Measurements from ENCODE around the gene SORL1. TPM values are rescaled to one million over a fixed set of nuclear protein-coding genes. Genes with fewer than 3 reads are reported as not detected.

Gene SORL1
- total and polyA plus RNA-seq, 2 of the 8 experiments (the other 6 are each of a cell fraction or from before 2014, with no cell fraction given) = 38.1 to 65.5 TPM

DNA sequence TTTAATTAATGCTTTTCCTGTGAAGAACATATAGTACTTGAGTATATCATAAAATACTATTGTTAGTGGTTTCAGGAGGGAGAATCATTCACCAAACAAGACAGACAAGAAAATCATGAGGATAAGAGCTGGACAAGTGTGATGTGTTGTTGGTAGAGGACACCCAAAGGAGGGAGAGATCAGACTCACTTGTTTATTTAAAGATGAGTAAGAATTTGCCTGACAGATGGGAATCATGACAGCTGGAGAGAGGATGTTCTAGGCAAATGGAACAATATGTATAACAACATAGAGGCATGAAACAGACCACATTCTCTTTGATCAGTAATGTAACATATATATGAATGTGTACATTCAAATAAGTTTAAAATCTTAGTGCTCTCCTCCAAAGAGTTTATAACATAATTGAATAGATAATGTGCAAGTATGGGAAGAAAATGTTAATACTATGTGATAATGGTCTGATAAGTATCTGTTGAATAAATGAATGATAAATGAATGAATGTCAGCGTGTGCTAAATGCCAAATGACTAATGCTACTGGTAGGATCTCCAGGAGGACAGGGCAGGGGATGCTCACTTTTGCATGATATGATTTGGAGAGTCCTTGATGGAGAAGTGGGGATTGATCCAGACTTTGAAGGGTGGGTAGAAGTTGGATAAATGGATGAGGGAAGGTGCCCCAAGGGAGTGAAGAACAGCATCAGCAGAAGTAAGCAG, 229.6 kb downstream of the SORL1 start (continued):
- TF ChIP-seq, protein P1, sequence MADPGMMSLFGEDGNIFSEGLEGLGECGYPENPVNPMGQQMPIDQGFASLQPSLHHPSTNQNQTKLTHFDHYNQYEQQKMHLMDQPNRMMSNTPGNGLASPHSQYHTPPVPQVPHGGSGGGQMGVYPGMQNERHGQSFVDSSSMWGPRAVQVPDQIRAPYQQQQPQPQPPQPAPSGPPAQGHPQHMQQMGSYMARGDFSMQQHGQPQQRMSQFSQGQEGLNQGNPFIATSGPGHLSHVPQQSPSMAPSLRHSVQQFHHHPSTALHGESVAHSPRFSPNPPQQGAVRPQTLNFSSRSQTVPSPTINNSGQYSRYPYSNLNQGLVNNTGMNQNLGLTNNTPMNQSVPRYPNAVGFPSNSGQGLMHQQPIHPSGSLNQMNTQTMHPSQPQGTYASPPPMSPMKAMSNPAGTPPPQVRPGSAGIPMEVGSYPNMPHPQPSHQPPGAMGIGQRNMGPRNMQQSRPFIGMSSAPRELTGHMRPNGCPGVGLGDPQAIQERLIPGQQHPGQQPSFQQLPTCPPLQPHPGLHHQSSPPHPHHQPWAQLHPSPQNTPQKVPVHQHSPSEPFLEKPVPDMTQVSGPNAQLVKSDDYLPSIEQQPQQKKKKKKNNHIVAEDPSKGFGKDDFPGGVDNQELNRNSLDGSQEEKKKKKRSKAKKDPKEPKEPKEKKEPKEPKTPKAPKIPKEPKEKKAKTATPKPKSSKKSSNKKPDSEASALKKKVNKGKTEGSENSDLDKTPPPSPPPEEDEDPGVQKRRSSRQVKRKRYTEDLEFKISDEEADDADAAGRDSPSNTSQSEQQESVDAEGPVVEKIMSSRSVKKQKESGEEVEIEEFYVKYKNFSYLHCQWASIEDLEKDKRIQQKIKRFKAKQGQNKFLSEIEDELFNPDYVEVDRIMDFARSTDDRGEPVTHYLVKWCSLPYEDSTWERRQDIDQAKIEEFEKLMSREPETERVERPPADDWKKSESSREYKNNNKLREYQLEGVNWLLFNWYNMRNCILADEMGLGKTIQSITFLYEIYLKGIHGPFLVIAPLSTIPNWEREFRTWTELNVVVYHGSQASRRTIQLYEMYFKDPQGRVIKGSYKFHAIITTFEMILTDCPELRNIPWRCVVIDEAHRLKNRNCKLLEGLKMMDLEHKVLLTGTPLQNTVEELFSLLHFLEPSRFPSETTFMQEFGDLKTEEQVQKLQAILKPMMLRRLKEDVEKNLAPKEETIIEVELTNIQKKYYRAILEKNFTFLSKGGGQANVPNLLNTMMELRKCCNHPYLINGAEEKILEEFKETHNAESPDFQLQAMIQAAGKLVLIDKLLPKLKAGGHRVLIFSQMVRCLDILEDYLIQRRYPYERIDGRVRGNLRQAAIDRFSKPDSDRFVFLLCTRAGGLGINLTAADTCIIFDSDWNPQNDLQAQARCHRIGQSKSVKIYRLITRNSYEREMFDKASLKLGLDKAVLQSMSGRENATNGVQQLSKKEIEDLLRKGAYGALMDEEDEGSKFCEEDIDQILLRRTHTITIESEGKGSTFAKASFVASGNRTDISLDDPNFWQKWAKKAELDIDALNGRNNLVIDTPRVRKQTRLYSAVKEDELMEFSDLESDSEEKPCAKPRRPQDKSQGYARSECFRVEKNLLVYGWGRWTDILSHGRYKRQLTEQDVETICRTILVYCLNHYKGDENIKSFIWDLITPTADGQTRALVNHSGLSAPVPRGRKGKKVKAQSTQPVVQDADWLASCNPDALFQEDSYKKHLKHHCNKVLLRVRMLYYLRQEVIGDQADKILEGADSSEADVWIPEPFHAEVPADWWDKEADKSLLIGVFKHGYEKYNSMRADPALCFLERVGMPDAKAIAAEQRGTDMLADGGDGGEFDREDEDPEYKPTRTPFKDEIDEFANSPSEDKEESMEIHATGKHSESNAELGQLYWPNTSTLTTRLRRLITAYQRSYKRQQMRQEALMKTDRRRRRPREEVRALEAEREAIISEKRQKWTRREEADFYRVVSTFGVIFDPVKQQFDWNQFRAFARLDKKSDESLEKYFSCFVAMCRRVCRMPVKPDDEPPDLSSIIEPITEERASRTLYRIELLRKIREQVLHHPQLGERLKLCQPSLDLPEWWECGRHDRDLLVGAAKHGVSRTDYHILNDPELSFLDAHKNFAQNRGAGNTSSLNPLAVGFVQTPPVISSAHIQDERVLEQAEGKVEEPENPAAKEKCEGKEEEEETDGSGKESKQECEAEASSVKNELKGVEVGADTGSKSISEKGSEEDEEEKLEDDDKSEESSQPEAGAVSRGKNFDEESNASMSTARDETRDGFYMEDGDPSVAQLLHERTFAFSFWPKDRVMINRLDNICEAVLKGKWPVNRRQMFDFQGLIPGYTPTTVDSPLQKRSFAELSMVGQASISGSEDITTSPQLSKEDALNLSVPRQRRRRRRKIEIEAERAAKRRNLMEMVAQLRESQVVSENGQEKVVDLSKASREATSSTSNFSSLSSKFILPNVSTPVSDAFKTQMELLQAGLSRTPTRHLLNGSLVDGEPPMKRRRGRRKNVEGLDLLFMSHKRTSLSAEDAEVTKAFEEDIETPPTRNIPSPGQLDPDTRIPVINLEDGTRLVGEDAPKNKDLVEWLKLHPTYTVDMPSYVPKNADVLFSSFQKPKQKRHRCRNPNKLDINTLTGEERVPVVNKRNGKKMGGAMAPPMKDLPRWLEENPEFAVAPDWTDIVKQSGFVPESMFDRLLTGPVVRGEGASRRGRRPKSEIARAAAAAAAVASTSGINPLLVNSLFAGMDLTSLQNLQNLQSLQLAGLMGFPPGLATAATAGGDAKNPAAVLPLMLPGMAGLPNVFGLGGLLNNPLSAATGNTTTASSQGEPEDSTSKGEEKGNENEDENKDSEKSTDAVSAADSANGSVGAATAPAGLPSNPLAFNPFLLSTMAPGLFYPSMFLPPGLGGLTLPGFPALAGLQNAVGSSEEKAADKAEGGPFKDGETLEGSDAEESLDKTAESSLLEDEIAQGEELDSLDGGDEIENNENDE (IDR thresholded peaks at IDR 0.05; ENCODE audit: insufficient replicate concordance, low read length) = no peak
- no peak for TF ChIP-seq RNF2 (IDR thresholded peaks at IDR 0.05; ENCODE audit: borderline replicate concordance, low read depth, low read length, missing control alignments, poor library complexity, severe bottlenecking)
- no peak for TF ChIP-seq RFX5 (IDR thresholded peaks at IDR 0.05; ENCODE audit: borderline replicate concordance, low read depth, low read length)
- TF ChIP-seq, protein P2, sequence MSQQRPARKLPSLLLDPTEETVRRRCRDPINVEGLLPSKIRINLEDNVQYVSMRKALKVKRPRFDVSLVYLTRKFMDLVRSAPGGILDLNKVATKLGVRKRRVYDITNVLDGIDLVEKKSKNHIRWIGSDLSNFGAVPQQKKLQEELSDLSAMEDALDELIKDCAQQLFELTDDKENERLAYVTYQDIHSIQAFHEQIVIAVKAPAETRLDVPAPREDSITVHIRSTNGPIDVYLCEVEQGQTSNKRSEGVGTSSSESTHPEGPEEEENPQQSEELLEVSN (IDR thresholded peaks at IDR 0.05) = no peak
- TF ChIP-seq KDM5A (IDR thresholded peaks at IDR 0.05; ENCODE audit: low read length) = no peak
- no peak for TF ChIP-seq YY1 (IDR thresholded peaks at IDR 0.05; ENCODE audit: low read depth, low read length)
- TF ChIP-seq CTBP2 (IDR thresholded peaks at IDR 0.05; ENCODE audit: borderline replicate concordance, insufficient read depth, insufficient read length, low read length) = no peak
- TF ChIP-seq MAFK (IDR thresholded peaks at IDR 0.05; ENCODE audit: low read depth, low read length) = no peak
- no peak for TF ChIP-seq TEAD4 (IDR thresholded peaks at IDR 0.05; ENCODE audit: low read depth, low read length)

All from H1 (cell line).